ENCODE results near the gene PCK2. TPM values are rescaled to one million over a fixed set of nuclear protein-coding genes. Genes with fewer than 3 reads are reported as not detected.

The PCK2 gene
- total and polyA plus RNA-seq, 2 of the 8 experiments (the other 6 are each of a cell fraction or from before 2014, with no cell fraction given), result 81.9 to 115 TPM

DNA sequence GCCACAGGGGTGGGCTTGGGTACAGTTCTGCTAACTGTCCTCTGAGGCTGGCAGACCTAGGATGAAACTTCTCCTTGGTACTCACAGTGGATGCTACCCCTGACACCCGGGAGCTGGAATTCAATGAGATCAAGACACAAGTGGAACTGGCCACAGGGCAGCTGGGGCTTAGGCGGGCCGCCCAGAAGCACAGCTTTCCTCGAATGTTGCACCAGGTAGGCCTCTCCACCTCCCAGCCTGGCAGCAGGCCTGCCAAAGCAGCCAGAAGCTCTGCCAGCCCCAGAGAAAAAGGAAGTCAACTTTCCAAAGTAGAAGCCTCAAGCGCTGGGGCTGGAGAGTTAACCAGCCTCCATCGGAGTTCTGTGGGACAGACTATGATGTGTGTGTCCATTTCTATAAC is 23.1 kb downstream of the PCK2 start (continued):
- TF ChIP-seq, protein P1, sequence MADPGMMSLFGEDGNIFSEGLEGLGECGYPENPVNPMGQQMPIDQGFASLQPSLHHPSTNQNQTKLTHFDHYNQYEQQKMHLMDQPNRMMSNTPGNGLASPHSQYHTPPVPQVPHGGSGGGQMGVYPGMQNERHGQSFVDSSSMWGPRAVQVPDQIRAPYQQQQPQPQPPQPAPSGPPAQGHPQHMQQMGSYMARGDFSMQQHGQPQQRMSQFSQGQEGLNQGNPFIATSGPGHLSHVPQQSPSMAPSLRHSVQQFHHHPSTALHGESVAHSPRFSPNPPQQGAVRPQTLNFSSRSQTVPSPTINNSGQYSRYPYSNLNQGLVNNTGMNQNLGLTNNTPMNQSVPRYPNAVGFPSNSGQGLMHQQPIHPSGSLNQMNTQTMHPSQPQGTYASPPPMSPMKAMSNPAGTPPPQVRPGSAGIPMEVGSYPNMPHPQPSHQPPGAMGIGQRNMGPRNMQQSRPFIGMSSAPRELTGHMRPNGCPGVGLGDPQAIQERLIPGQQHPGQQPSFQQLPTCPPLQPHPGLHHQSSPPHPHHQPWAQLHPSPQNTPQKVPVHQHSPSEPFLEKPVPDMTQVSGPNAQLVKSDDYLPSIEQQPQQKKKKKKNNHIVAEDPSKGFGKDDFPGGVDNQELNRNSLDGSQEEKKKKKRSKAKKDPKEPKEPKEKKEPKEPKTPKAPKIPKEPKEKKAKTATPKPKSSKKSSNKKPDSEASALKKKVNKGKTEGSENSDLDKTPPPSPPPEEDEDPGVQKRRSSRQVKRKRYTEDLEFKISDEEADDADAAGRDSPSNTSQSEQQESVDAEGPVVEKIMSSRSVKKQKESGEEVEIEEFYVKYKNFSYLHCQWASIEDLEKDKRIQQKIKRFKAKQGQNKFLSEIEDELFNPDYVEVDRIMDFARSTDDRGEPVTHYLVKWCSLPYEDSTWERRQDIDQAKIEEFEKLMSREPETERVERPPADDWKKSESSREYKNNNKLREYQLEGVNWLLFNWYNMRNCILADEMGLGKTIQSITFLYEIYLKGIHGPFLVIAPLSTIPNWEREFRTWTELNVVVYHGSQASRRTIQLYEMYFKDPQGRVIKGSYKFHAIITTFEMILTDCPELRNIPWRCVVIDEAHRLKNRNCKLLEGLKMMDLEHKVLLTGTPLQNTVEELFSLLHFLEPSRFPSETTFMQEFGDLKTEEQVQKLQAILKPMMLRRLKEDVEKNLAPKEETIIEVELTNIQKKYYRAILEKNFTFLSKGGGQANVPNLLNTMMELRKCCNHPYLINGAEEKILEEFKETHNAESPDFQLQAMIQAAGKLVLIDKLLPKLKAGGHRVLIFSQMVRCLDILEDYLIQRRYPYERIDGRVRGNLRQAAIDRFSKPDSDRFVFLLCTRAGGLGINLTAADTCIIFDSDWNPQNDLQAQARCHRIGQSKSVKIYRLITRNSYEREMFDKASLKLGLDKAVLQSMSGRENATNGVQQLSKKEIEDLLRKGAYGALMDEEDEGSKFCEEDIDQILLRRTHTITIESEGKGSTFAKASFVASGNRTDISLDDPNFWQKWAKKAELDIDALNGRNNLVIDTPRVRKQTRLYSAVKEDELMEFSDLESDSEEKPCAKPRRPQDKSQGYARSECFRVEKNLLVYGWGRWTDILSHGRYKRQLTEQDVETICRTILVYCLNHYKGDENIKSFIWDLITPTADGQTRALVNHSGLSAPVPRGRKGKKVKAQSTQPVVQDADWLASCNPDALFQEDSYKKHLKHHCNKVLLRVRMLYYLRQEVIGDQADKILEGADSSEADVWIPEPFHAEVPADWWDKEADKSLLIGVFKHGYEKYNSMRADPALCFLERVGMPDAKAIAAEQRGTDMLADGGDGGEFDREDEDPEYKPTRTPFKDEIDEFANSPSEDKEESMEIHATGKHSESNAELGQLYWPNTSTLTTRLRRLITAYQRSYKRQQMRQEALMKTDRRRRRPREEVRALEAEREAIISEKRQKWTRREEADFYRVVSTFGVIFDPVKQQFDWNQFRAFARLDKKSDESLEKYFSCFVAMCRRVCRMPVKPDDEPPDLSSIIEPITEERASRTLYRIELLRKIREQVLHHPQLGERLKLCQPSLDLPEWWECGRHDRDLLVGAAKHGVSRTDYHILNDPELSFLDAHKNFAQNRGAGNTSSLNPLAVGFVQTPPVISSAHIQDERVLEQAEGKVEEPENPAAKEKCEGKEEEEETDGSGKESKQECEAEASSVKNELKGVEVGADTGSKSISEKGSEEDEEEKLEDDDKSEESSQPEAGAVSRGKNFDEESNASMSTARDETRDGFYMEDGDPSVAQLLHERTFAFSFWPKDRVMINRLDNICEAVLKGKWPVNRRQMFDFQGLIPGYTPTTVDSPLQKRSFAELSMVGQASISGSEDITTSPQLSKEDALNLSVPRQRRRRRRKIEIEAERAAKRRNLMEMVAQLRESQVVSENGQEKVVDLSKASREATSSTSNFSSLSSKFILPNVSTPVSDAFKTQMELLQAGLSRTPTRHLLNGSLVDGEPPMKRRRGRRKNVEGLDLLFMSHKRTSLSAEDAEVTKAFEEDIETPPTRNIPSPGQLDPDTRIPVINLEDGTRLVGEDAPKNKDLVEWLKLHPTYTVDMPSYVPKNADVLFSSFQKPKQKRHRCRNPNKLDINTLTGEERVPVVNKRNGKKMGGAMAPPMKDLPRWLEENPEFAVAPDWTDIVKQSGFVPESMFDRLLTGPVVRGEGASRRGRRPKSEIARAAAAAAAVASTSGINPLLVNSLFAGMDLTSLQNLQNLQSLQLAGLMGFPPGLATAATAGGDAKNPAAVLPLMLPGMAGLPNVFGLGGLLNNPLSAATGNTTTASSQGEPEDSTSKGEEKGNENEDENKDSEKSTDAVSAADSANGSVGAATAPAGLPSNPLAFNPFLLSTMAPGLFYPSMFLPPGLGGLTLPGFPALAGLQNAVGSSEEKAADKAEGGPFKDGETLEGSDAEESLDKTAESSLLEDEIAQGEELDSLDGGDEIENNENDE (IDR thresholded peaks at IDR 0.05; ENCODE audit: insufficient replicate concordance, low read length), result no peak
- no peak for TF ChIP-seq BRCA1 (IDR thresholded peaks at IDR 0.05; ENCODE audit: low read depth, low read length)
- TF ChIP-seq CHD2 (IDR thresholded peaks at IDR 0.05; ENCODE audit: low read length), result no peak
- no peak for TF ChIP-seq NRF1 (IDR thresholded peaks at IDR 0.05; ENCODE audit: low read depth, low read length)
- TF ChIP-seq, protein P2, sequence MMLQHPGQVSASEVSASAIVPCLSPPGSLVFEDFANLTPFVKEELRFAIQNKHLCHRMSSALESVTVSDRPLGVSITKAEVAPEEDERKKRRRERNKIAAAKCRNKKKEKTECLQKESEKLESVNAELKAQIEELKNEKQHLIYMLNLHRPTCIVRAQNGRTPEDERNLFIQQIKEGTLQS (IDR thresholded peaks at IDR 0.05; ENCODE audit: insufficient read depth, low read depth, low read length), result no peak
- TF ChIP-seq BCL11A (IDR thresholded peaks at IDR 0.05; ENCODE audit: low read depth in 2 of 2, low read length in 2 of 2), result no peak
- TF ChIP-seq TAF1 (IDR thresholded peaks at IDR 0.05; ENCODE audit: low read depth, low read length), result no peak
- TF ChIP-seq TCF12 (IDR thresholded peaks at IDR 0.05; ENCODE audit: low read depth, low read length), result no peak
- TF ChIP-seq RBBP5 (IDR thresholded peaks at IDR 0.05; ENCODE audit: borderline replicate concordance, low read depth, low read length), result no peak
- TF ChIP-seq, protein P3, sequence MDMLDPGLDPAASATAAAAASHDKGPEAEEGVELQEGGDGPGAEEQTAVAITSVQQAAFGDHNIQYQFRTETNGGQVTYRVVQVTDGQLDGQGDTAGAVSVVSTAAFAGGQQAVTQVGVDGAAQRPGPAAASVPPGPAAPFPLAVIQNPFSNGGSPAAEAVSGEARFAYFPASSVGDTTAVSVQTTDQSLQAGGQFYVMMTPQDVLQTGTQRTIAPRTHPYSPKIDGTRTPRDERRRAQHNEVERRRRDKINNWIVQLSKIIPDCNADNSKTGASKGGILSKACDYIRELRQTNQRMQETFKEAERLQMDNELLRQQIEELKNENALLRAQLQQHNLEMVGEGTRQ (IDR thresholded peaks at IDR 0.05; ENCODE audit: low read length), result no peak
- no peak for TF ChIP-seq KDM4A (IDR thresholded peaks at IDR 0.05; ENCODE audit: low read depth, low read length, severe bottlenecking)

All from H1 (cell line).